Ishikawa (cell line): ENCODE data around the gene CASK.

Experiments
- CEBPB ChIP-seq: IDR thresholded peaks from 2 replicates; pipeline ENCODE4 v1.6.1; 2012
- CREB1 ChIP-seq: IDR thresholded peaks from 2 replicates; pipeline ENCODE4 v1.6.1; 2012; ENCODE audit warnings: low read depth
- EGR1 ChIP-seq: IDR thresholded peaks from 2 replicates; pipeline ENCODE4 v1.6.1; 2012
- EP300 ChIP-seq: IDR thresholded peaks from 2 replicates; pipeline ENCODE4 v1.6.1; 2012; ENCODE audit warnings: borderline replicate concordance
- FOXM1 ChIP-seq: IDR thresholded peaks from 2 replicates; pipeline ENCODE4 v1.6.1; 2012; ENCODE audit warnings: low read depth, borderline replicate concordance
- NFIC ChIP-seq: IDR thresholded peaks from 2 replicates; pipeline ENCODE4 v1.6.1; 2012
- RAD21 ChIP-seq: IDR thresholded peaks from 2 replicates; pipeline ENCODE4 v1.6.1; 2012; ENCODE audit warnings: low read depth
- TAF1 ChIP-seq: IDR thresholded peaks from 2 replicates; pipeline ENCODE4 v1.6.1; 2012; ENCODE audit warnings: low read depth, mild to moderate bottlenecking
- TCF12 ChIP-seq: IDR thresholded peaks from 2 replicates; pipeline ENCODE4 v1.6.1; 2012; ENCODE audit warnings: low read depth
- TEAD4 ChIP-seq: IDR thresholded peaks from 2 replicates; pipeline ENCODE4 v1.6.1; 2012
- YY1 ChIP-seq: IDR thresholded peaks from 2 replicates; pipeline ENCODE4 v1.6.1; 2012; ENCODE audit warnings: low read depth
- ZBTB7A ChIP-seq: IDR thresholded peaks from 2 replicates; pipeline ENCODE4 v1.6.1; 2012; ENCODE audit warnings: low read depth
- TF ChIP-seq, protein P1 (sequence below): IDR thresholded peaks from 2 replicates; pipeline ENCODE4 v1.6.1; 2012
- TF ChIP-seq, protein P2 (sequence below): IDR thresholded peaks from 2 replicates; pipeline ENCODE4 v1.6.1; 2012
- TF ChIP-seq, protein P3 (sequence below): IDR thresholded peaks from 2 replicates; pipeline ENCODE4 v1.6.1; 2012; ENCODE audit warnings: low read depth, mild to moderate bottlenecking

CASK gene

DNA sequence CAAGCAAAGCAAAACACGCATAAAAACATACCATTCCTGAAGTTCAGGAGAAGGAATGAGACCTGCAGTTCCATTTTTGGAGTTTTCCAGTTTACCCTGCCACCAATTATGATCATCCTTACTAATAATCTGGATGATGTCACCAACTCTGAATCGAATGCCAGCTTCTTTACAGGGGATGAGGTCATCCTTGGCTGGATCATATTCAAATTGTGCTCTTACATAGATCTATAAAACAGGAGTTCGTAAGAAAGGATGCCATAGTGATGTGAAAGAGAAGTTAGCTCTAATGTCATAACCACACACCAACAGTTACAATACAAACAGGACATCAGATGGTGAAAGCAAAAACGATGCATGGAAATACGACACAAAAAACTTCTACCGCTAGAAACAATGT, 369.7 kb downstream of the CASK start:
- TF ChIP-seq CEBPB, result no peak
- TF ChIP-seq, protein P1, sequence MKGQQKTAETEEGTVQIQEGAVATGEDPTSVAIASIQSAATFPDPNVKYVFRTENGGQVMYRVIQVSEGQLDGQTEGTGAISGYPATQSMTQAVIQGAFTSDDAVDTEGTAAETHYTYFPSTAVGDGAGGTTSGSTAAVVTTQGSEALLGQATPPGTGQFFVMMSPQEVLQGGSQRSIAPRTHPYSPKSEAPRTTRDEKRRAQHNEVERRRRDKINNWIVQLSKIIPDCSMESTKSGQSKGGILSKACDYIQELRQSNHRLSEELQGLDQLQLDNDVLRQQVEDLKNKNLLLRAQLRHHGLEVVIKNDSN, result no peak
- TF ChIP-seq, protein P2, sequence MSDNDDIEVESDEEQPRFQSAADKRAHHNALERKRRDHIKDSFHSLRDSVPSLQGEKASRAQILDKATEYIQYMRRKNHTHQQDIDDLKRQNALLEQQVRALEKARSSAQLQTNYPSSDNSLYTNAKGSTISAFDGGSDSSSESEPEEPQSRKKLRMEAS, result no peak
- TF ChIP-seq CREB1, result no peak
- TF ChIP-seq TEAD4, result no peak
- no peak for TF ChIP-seq FOXM1
- TF ChIP-seq EP300, result no peak
- TF ChIP-seq RAD21, result no peak
- TF ChIP-seq, protein P3, sequence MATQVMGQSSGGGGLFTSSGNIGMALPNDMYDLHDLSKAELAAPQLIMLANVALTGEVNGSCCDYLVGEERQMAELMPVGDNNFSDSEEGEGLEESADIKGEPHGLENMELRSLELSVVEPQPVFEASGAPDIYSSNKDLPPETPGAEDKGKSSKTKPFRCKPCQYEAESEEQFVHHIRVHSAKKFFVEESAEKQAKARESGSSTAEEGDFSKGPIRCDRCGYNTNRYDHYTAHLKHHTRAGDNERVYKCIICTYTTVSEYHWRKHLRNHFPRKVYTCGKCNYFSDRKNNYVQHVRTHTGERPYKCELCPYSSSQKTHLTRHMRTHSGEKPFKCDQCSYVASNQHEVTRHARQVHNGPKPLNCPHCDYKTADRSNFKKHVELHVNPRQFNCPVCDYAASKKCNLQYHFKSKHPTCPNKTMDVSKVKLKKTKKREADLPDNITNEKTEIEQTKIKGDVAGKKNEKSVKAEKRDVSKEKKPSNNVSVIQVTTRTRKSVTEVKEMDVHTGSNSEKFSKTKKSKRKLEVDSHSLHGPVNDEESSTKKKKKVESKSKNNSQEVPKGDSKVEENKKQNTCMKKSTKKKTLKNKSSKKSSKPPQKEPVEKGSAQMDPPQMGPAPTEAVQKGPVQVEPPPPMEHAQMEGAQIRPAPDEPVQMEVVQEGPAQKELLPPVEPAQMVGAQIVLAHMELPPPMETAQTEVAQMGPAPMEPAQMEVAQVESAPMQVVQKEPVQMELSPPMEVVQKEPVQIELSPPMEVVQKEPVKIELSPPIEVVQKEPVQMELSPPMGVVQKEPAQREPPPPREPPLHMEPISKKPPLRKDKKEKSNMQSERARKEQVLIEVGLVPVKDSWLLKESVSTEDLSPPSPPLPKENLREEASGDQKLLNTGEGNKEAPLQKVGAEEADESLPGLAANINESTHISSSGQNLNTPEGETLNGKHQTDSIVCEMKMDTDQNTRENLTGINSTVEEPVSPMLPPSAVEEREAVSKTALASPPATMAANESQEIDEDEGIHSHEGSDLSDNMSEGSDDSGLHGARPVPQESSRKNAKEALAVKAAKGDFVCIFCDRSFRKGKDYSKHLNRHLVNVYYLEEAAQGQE, result no peak
- TF ChIP-seq ZBTB7A, result no peak
- no peak for TF ChIP-seq NFIC
- TF ChIP-seq EGR1, result no peak
- no peak for TF ChIP-seq TCF12
- TF ChIP-seq TAF1, result no peak
- TF ChIP-seq YY1, result no peak

DNA sequence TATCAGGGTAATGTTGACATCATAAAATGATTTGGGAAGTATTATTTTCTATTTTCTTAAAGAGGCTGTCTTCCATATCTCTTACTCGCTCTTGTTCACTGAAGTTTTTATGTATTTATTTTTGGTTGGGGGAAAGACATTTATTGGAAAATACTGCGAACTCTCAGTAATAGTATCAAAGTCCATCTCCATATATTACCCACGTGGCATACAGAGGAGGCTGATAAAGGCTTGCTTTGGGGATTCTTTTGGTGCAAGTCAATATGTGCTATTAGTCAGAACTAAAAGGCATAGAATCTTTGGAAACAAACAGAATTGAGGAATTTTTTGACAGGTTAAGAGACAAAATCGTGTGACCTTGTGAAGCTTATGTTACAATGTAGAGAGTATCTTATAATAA, 374.9 kb downstream of the CASK start:
- TF ChIP-seq EP300 (no peak), TCF12 (no peak), TEAD4 (no peak), RAD21 (no peak), CEBPB (no peak), EGR1 (no peak), NFIC (no peak), TAF1 (no peak), FOXM1 (no peak)

- TF ChIP-seq TAF1 (no peak), EP300 (no peak), YY1 (no peak), EGR1 (no peak), TEAD4 (no peak), RAD21 (no peak), ZBTB7A (no peak), CREB1 (no peak), FOXM1 (no peak), TCF12 (no peak), NFIC (no peak), CEBPB (no peak)
- TF ChIP-seq, protein P3, result no peak
- TF ChIP-seq, protein P1, result no peak
- TF ChIP-seq, protein P2, result no peak
Measured at GRCh38 chrX:41543668-41544067, 379.7 kb downstream of the CASK start.

GRCh38 chrX:41543025-41543424, 380.3 kb downstream of the CASK start:
- TF ChIP-seq YY1 (no peak), EP300 (no peak), CEBPB (no peak), TCF12 (no peak), RAD21 (no peak), ZBTB7A (no peak), TEAD4 (no peak)
- TF ChIP-seq, protein P2, result no peak

- TF ChIP-seq CEBPB, result no peak
Measured at GRCh38 chrX:41542536-41542935, 380.8 kb downstream of the CASK start.

GRCh38 chrX:41542135-41542534, 381.2 kb downstream of the CASK start:
- TF ChIP-seq EP300 (no peak), FOXM1 (no peak), TAF1 (no peak), NFIC (no peak), CREB1 (no peak), RAD21 (no peak), TCF12 (no peak), ZBTB7A (no peak)
- TF ChIP-seq, protein P3, result no peak
- TF ChIP-seq, protein P2, result no peak
- TF ChIP-seq, protein P1, result no peak
